Inferior parietal cortex (tissue), 1 donor: Measurements from ENCODE around the gene SLC4A1.

Experiments used
- DNase-seq: peaks from one replicate; pipeline ENCODE4 v3.0.0-alpha.2; 2016; ENCODE audit errors: extremely low spot score

SLC4A1 gene

DNA sequence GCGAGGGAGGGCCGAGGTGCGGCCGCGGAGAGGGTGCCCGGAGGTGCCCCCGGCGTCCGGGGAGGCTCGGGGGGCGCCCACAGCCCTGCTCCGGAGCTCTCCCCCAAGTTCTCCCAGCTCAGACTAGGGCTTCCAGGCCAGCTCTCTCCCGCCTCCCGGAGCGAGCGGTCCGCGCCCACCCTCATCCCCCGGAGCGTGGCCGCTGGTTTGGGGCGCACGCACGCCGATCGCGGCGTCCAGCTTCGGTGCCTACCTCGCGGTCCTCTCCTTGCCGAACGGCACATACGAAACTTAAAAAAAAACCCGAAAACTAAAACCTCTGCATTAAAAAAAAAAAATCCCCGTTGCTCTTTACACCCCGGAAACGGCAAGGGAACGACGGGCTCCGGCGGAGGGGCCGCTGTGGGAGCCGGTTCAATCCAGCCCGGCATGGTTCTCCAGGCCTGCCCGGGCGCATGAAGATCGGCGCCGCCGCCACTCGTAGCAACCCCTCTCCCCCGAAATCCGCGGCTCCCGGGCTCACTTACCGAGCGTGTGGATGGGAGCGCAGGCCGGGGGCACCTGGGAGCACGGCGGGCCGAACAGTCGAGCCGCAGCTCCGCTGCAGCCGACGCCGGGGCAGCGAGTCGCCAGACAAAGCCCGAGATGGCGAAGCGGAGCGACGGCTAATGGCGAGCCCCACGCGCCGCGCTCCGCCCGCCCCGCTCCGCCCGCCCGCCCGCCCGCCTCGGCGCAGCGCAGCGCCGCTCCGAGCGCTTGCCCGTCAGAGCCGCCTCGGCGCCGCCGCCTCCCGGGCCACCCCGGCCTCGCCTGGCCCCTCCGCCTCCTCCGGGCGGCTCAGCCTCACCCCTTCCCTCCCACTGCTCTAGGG is 47.5 kb downstream of the SLC4A1 start:
- DNase-seq = no peak

DNA sequence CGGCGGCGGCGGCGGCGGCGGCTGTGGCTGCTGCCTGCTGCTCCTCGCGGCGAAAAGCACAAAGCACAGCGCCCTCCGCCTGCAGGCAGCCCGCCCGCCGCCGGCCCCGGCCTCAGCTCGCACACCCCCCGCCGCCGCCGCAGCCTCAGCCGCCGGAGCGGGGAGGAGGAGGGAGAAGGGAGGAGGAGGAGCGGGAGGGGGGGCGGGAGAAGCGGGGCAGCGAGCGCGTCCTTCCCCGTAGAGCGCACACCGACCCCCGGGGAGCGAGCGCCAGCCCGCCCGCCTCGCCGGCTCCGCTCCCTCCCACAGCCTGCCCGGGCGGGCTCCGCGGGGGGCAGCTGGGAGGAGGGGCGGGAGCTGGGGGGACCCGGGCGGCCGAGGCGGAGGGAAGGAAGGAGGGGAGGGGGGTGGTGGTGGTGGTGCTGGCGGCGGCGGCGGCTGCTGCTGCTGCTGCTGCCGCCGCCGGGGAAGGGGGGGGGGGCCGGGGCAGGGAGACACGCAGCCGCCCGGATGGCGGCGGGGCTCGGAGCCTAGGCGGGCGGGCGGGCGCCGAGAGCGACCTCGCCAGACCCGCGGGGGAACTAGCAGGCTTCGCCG is 48.2 kb downstream of the SLC4A1 start, which contains the start of gene UBTF:
TSS of gene UBTF (minus strand) at position 60 of the 597 bp plus-strand sequence. CDS start 1,446 bp downstream, outside the sequence.
- DNase-seq = no peak

DNA sequence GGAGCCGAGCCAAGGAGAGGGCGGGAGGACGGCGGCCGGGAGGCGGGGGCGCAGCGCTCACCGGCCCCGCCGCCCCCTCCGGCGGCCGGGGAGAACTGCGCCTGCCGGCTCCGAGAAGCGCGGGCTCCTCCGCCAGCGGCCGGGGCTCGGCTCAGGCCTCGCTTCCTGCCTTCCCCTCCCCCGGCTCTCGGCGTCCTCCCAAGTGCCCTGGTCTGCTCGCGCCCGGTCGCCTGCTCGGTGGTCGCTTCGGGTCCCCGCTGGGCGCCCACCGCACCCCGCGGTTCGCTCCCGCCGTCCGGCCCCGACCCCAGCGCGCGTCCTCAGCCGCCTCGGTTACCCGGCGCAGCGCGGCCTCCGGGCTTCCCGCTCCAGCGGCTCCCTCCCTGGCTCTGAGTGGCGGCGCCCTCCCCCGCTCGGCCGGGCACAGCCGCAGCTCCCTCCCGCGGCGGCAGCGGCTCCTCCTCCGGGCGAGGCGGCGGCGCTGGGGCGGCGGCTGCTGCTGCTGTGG is 48.8 kb downstream of the SLC4A1 start:
- no peak for DNase-seq

GRCh38 chr17:44218344-44219107 is 49.4 kb downstream of the SLC4A1 start:
- DNase-seq = peak; percentile 86

GRCh38 chr17:44217738-44218343 is 50.1 kb downstream of the SLC4A1 start:
- DNase-seq = no peak

DNA sequence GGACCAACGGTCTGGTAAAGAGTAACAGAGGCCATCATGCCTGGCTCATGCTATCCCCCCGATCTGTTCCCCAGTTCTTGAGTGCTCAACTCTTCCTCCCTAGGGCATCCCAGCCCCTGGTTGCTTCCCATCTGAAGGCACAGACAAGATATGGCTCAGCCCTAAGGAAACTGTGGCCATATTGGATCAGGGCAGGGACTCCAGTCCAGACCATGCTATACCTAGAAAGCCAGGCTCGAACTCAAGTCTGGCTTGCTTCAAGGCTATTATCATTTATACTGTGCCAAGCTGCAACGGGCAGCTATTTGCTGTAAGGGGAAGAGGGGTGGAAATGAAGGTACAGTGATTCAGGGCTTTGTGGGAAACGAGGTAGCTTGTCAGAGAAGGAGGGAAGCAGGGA is 51.2 kb downstream of the SLC4A1 start:
- no peak for DNase-seq

- DNase-seq = no peak
These were observed 51.8 kb downstream of the SLC4A1 start for GRCh38 chr17:44216173-44216572.

GRCh38 chr17:44214896-44215295 is 53.0 kb downstream of the SLC4A1 start:
- DNase-seq = no peak

- no peak for DNase-seq
These were observed 53.8 kb downstream of the SLC4A1 start for GRCh38 chr17:44214230-44214494.

DNA sequence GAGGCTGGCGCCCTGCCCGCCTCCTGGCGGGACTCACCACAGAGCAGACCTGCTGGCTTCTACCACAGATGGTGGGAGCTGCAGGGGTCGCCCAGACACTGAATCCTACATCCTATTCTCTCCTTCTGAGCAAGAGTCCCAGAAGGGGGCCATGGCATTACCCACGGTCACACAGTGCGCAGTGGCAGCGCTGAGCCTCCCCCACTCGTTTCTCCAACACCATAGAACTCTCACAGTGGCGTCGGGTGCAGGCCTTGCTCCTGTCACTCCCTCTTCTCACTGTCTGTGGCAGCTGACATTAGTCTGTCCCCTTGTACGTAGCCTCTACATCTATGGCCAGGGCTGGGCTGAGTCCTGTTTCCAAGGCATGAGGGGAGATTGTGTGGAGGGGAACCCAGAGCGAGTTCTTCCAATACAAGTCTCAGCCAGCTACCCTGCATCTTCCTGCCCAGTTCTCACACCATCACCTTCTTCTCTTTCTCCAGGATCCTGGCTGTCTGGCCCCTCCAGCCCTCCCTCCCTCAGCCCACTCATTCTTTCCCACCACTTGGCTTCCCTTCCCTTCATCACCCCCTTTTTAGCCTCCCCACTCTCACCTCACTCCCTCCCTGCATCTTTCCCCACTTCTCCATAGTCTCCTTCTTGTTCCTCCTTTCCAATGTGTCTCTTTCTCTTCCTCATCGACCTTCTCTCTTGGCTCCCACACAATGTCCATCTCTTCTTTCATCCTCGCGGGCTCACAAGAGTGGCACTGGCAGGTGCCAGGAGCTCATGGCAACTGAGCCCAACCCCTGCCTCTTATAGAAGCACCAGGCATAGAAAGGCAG is 54.3 kb downstream of the SLC4A1 start:
- DNase-seq = no peak

DNA sequence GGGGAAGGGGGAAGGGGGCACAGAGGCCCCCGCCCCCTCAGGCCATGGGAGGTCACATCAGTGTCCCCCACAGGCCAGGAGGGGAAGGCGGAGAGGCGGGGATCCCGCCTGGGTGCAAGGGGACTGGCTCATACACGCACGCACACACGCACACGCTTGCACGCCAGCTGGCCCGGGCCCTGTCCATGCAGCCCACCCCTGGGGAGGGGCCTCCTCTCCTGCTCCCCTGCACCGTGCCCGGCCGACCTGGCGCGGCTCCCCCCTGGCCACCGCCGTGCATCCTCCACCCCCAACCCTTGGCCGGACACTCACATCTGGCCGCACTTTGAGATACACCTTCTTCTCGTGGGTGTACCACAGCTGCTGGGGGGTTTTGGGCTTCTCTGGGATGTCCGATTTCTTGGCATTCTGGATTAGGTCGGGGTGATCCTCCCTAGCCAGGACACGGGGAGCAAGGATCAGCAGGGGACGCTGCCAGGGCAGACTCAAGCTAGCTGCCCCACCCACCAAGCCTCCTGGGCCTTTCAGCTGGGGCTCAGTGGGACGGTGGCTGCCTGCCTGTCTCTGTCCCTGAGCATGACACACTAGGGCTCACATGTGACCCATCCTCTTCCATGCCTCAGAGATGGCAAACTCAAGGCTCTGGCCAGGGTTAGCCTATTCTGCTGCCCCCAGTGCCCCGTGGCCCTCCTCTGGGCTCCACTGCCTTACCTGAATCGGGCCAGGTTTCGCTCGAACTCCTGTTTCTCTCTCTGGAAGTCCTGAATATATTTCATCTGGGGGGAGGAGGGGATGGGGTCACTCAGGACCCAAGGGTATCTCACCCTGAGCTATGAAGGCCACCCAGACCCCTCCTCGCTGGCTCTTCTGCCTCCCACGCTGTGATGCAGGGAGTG is 55.2 kb downstream of the SLC4A1 start:
- no peak for DNase-seq

DNA sequence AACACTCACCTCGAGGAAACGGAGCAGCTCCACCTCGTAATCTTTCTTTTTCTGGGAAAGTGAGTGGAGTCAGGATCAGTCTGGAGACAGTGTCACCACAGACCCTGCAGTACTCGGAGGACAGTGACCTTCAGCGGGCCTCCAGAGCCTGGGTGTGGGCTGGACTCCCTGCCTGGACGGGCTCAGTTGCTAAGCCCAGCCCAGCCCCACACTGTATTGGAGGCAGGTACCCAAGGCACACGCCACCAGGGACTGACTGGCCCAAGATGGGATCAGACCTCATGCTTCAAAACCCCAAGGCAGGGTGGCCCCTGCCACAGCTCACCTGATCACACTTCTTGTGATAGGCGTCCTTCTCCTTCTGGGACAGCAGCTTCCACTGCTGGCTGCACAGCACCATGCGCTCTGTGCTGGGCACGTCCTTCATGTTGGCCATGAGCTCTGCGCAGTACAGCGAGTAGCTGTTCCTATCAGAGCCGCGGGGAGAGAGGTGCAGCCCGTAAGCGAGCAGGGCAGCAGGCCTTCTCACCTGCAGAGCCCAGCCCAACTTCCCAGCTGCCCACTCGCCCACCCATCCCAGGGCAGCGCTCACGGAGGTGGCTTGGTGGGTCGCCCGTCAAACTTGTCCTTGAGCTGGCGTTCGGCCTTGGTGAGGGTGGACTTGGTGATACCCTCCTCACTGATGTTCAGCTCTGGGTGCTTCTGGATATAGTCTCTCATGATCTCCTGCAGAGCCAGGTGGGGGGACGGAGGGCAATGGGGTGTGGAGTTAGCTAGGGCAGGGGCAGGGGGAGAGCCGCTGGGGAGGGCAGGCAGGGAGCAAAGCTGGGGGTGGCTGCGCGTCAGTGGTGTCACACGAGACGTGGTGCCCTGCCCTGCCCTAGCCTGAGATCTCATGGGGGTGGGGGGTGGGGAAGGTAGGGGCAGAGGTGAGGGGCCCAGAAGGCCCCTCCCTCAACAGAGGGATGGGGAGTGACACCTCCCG is 56.4 kb downstream of the SLC4A1 start:
- DNase-seq = no peak

- peak; percentile 80 for DNase-seq
These were observed 57.4 kb downstream of the SLC4A1 start for GRCh38 chr17:44210342-44211192.

GRCh38 chr17:44209786-44210341 is 58.1 kb downstream of the SLC4A1 start:
- DNase-seq = no peak

DNA sequence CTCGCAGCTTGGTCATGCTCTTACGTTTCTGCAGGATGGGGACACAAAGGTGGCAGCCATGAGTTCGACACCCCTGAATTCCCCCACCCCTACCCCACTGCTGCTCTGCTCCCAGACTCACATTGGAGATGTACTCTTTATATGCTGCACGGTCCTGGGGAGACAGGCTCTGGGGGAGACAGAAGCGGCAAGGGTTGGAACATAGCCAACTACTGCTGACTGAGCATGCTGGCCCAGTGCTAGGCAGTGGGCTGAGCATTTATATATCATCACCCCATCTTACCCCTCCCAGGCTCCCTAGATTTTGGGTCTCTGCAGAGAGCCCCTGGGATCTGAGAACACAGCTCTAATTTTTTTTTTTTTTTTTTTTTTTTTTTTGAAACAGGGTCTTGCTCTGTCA is 60.2 kb downstream of the SLC4A1 start:
- DNase-seq = no peak

DNA sequence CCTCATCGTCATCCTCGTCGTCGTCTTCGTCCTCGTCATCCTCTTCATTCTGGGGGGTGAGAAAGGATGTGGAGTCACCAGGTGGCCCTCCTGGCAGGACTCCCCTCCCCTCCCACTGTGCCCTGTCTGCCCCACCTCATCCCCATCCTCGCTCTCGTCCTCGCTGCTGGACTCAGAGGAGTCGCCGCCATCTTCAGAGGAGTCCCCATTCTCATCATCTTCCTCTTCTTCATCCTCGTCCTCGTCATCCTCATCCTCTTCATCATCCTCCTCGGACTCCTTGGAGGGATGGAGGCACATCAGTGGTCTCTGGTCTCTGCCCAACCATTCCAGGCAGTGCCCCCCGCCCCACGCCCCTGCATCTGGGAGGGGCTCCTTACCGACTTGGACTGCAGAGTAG is 60.6 kb downstream of the SLC4A1 start:
- DNase-seq = no peak

DNA sequence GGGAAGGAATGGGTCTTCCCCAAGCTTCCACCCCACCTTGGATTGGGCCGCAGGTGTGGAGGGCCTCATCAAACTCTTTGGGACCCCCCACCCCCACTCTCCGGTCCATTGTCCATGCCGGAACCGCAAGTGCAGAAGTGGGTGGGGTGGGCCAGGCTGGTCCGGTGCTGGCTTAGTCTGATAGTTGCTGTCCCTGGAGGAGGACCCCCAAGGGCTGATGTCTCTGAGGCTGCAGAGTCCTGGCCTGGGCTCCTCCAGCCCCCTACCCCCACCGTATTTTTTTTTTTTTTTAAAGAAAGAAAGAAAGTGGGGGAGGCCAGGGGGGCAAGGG is 61.1 kb downstream of the SLC4A1 start:
- no peak for DNase-seq
